Omental fat pad (tissue), 4 donors: ENCODE data around the gene BEAN1. TPM values are rescaled to one million over a fixed set of nuclear protein-coding genes. Genes with fewer than 3 reads are reported as not detected.

ENCODE experiments used
- ATAC-seq: fragments of 150-250 bp; one replicate; pipeline ENCODE4 v1.9.1; 2016; ENCODE audit warnings: mild to moderate bottlenecking, moderate library complexity; ENCODE audit not compliant: low FRiP score
- DNase-seq: peaks from one replicate; pipeline ENCODE4 v3.0.0-alpha.2; 2019; ENCODE audit warnings: low spot score
- CTCF ChIP-seq, 3 donors: fragments of 450-650 bp; IDR thresholded peaks; one replicate each; pipeline ENCODE4 v1.5.1; 2016 to 2017; ENCODE audit warnings: antibody characterized with exemption in 3 of 3, mild to moderate bottlenecking in 3 of 3, moderate library complexity in 2 of 3
- total RNA-seq, 4 donors: library from RNA; depleted of rRNA; stranded (reverse); fragments of >200 nt; gene quantifications; one replicate each; pipeline ENCODE4 v1.1.0, GENCODE V29; 2016

Gene BEAN1
- total RNA-seq, 4 donors from 2014 or later, result 0.94 to 2.2 (median 1.3) TPM; not detected in 1

- ATAC-seq (peak; percentile 13), DNase-seq (no peak)
- no peak for TF ChIP-seq CTCF (IDR thresholded peaks at IDR 0.05)
These were observed 981 bp downstream of the BEAN1 start for GRCh38 chr16:66427871-66428681.

GRCh38 chr16:66428682-66429251 lies 1.7 kb downstream of the BEAN1 start:
- no peak for TF ChIP-seq CTCF (IDR thresholded peaks at IDR 0.05)
- no peak for ATAC-seq
- no peak for DNase-seq

GRCh38 chr16:66429290-66429962 lies 2.3 kb downstream of the BEAN1 start:
- TF ChIP-seq CTCF (IDR thresholded peaks at IDR 0.05), result no peak
- ATAC-seq (no peak), DNase-seq (no peak)

- ATAC-seq (no peak), DNase-seq (no peak)
- TF ChIP-seq CTCF (IDR thresholded peaks at IDR 0.05), result no peak
These were observed 3.1 kb downstream of the BEAN1 start for GRCh38 chr16:66430214-66430613.

GRCh38 chr16:66431760-66432159 lies 4.7 kb downstream of the BEAN1 start:
- no peak for DNase-seq
- TF ChIP-seq CTCF (IDR thresholded peaks at IDR 0.05), result no peak
- no peak for ATAC-seq

GRCh38 chr16:66432429-66432828 lies 5.3 kb downstream of the BEAN1 start:
- TF ChIP-seq CTCF (IDR thresholded peaks at IDR 0.05), result no peak
- ATAC-seq (no peak), DNase-seq (no peak)
